Stimulated activated CD8-positive, alpha-beta memory T cell treated with anti-CD3 and anti-CD28 coated beads, Interleukin-12 subunit alpha, Interleukin-12 subunit beta, amount 100 ng/mL, for 1 hour (primary cell): ENCODE data around the gene SH3TC1.

ENCODE experiments used
- DNase-seq: peaks from one replicate; pipeline ENCODE4 v3.0.0-alpha.2; 2020; ENCODE audit warnings: low read depth

The SH3TC1 gene

GRCh38 chr4:8276358-8277240 is 77.5 kb downstream of the SH3TC1 start:
- DNase-seq: no peak

GRCh38 chr4:8277356-8278008 is 78.4 kb downstream of the SH3TC1 start:
- no peak for DNase-seq

GRCh38 chr4:8278009-8278395 is 78.9 kb downstream of the SH3TC1 start:
- DNase-seq: no peak

- DNase-seq: no peak
Measured at GRCh38 chr4:8278421-8279287, 79.6 kb downstream of the SH3TC1 start.

- no peak for DNase-seq
Measured at GRCh38 chr4:8279321-8280157, 80.4 kb downstream of the SH3TC1 start.

GRCh38 chr4:8280158-8280875 is 81.2 kb downstream of the SH3TC1 start:
- DNase-seq: no peak

- no peak for DNase-seq
Measured at GRCh38 chr4:8280876-8281440, 81.9 kb downstream of the SH3TC1 start.

- no peak for DNase-seq
Measured at GRCh38 chr4:8281519-8282133, 82.5 kb downstream of the SH3TC1 start.

- no peak for DNase-seq
Measured at GRCh38 chr4:8282134-8282641, 83.1 kb downstream of the SH3TC1 start.

GRCh38 chr4:8282742-8283141 is 83.7 kb downstream of the SH3TC1 start:
- DNase-seq: no peak

- DNase-seq: no peak
Measured at GRCh38 chr4:8283161-8283560, 84.1 kb downstream of the SH3TC1 start.

- DNase-seq: no peak
Measured at GRCh38 chr4:8283631-8284121, 84.6 kb downstream of the SH3TC1 start.

- DNase-seq: no peak
Measured at GRCh38 chr4:8284391-8284790, 85.3 kb downstream of the SH3TC1 start.

- DNase-seq: no peak
Measured at GRCh38 chr4:8285143-8285975, 86.3 kb downstream of the SH3TC1 start.

GRCh38 chr4:8285976-8286718 is 87.1 kb downstream of the SH3TC1 start:
- DNase-seq: no peak

GRCh38 chr4:8286719-8287342 is 87.7 kb downstream of the SH3TC1 start:
- no peak for DNase-seq
